ENCODE data around the gene MAP3K4. TPM values are rescaled to one million over a fixed set of nuclear protein-coding genes. Genes with fewer than 3 reads are reported as not detected.

MAP3K4 gene
- total RNA-seq, 1 experiment from 2014 or later = 54.3 TPM

DNA sequence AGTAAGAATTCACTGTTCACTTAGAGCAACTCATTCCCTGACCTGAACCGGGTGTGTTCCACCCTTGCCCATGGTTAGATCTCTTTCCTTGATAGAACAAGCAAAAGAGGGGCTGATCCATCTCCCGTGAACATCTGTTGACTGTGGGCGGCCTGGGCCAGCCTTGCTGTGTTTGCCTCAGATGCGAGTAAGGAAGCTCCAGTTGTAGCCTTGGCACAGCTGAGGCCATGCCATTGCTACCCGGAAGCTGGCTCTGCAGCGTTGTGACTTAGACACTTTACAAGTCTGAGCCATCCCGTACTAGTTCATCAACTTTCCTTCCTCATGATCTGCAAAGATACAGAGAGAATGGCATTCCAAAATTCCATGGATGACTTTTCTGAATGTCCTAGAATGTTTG, 139.0 kb downstream of the MAP3K4 start:
- no peak overlapping the region for H3T11ph ChIP-seq (ENCODE audit: low read length)
- no peak overlapping the region for H3K4me3 Mint-ChIP-seq
- H3K27me3 Mint-ChIP-seq (ENCODE audit: low read depth) = no peaks in the 10 kb centered on the region; the same call in none of the 2 replicates
- no CpG with 5 or more reads among the region's 7 CpGs for WGBS (ENCODE audit: extremely low coverage, insufficient read length, low lambda C conversion rate)
- no peaks in the 10 kb centered on the region for H3K79me2 ChIP-seq (ENCODE audit: insufficient read depth, low read length)
- no peak overlapping the region for H2BK120ac ChIP-seq (ENCODE audit: low read depth, low read length, poor library complexity, severe bottlenecking)
- H2BK5ac ChIP-seq (ENCODE audit: insufficient read length, low read length) = no peak overlapping the region
- H3K9me3 Mint-ChIP-seq = peaks cover 39 to 46% of the 10 kb centered on the region in 2 experiments
- H2BK15ac ChIP-seq (ENCODE audit: low read depth, low read length) = no peak overlapping the region
- H3K36me3 Mint-ChIP-seq (ENCODE audit: insufficient read depth in 1 of 3, low read depth in 3 of 3) = peaks cover 58 to 92% (median 82%) of the 10 kb centered on the region in 3 experiments
- no peak overlapping the region for H3K9ac ChIP-seq (ENCODE audit: extremely low read depth, insufficient read length, low read length)
- no peaks in the 10 kb centered on the region for H3K9me3 ChIP-seq (ENCODE audit: control insufficient read depth, low read depth, low read length)
- H3K4ac ChIP-seq (ENCODE audit: low read depth, low read length) = no peak overlapping the region
- H3K23me2 ChIP-seq (ENCODE audit: insufficient read length, low read depth, low read length, poor library complexity, severe bottlenecking) = no peaks in the 10 kb centered on the region
- H2AFZ ChIP-seq (ENCODE audit: low read length) = no peak overlapping the region
- no peak overlapping the region for H2BK12ac ChIP-seq (ENCODE audit: insufficient read length, low read depth, low read length)
- no peak overlapping the region for H4K8ac ChIP-seq (replicated peaks; ENCODE audit: insufficient read length, low read depth, low read length)
- H3K27me3 ChIP-seq (ENCODE audit: insufficient read depth, low read length) = no peaks in the 10 kb centered on the region
- H3K27ac ChIP-seq (ENCODE audit: insufficient read length, low read depth, low read length) = no peak overlapping the region
- H3K18ac ChIP-seq (ENCODE audit: insufficient read length, low read depth, low read length) = no peak overlapping the region
- no peak overlapping the region for H3K14ac ChIP-seq (ENCODE audit: insufficient read depth, low read length)
- TF ChIP-seq, protein P1, sequence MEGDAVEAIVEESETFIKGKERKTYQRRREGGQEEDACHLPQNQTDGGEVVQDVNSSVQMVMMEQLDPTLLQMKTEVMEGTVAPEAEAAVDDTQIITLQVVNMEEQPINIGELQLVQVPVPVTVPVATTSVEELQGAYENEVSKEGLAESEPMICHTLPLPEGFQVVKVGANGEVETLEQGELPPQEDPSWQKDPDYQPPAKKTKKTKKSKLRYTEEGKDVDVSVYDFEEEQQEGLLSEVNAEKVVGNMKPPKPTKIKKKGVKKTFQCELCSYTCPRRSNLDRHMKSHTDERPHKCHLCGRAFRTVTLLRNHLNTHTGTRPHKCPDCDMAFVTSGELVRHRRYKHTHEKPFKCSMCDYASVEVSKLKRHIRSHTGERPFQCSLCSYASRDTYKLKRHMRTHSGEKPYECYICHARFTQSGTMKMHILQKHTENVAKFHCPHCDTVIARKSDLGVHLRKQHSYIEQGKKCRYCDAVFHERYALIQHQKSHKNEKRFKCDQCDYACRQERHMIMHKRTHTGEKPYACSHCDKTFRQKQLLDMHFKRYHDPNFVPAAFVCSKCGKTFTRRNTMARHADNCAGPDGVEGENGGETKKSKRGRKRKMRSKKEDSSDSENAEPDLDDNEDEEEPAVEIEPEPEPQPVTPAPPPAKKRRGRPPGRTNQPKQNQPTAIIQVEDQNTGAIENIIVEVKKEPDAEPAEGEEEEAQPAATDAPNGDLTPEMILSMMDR (conservative IDR thresholded peaks at IDR 0.05) = no peak
- no peak overlapping the region for H3K4me2 ChIP-seq (ENCODE audit: insufficient read depth, insufficient read length, low read length)
- H4K20me1 ChIP-seq (ENCODE audit: control insufficient read depth, insufficient read depth, insufficient read length) = no peaks in the 10 kb centered on the region
- H4K5ac ChIP-seq (ENCODE audit: insufficient read length, low read depth, low read length) = no peak overlapping the region
- H3K56ac ChIP-seq (ENCODE audit: insufficient read length, low read depth, low read length) = no peak overlapping the region
- no peak overlapping the region for H2BK20ac ChIP-seq (ENCODE audit: low read depth, low read length, poor library complexity, severe bottlenecking)
- DNase-seq = no peak
- H3K4me1 Mint-ChIP-seq = no peaks in the 10 kb centered on the region
- no peak overlapping the region for H3K23ac ChIP-seq (ENCODE audit: insufficient read length, low read depth, low read length)
- no peak overlapping the region for H2AK5ac ChIP-seq (ENCODE audit: insufficient read length, low read length)
- no peaks in the 10 kb centered on the region for H3K79me1 ChIP-seq (ENCODE audit: insufficient read depth, low read depth, low read length, poor library complexity, severe bottlenecking)
- H3K27ac Mint-ChIP-seq = no peak overlapping the region; a peak in 1 of 7 replicates
- no peaks in the 10 kb centered on the region for H3K4me1 ChIP-seq (ENCODE audit: insufficient read depth, low read length)
- no peak overlapping the region for H4K91ac ChIP-seq (ENCODE audit: insufficient read length, low read depth, low read length)
